T-cell (primary cell): ENCODE data around the gene GFRA1. TPM values are rescaled to one million over a fixed set of nuclear protein-coding genes. Genes with fewer than 3 reads are reported as not detected.

ENCODE experiments used
- ATAC-seq, 4 experiments: fragments of 200-7000 bp in 3 of 4; fragments of 150-1000 bp in 1 of 4; cut with Tn5 transposase; replicated peaks in 1 of 4; 1 replicate in 3 of 4; 2 replicates in 1 of 4; pipeline ENCODE4 v1.10.0; 2021; ENCODE audit warnings: moderate library complexity in 3 of 4, mild to moderate bottlenecking in 2 of 4, moderate number of reproducible peaks in 1 of 4
- CTCF ChIA-PET, 2 donors: fragments of 300-600 bp; sonication (Branson Sonifier 250); formaldehyde crosslinking; loops; one replicate each; lab custom pipeline; 2022; ENCODE audit warnings: antibody characterized with exemption in 2 of 2; lab: Charles Lee
- POLR2A ChIA-PET, 2 donors: fragments of 300-600 bp; sonication (Branson Sonifier 250); formaldehyde crosslinking; loops; one replicate each; lab custom pipeline; 2022; ENCODE audit warnings: antibody characterized with exemption in 2 of 2; lab: Charles Lee
- DNase-seq, 35 experiments: peaks; one replicate each; pipeline versions ENCODE4 v3.0.0 to v3.0.0-alpha.2; 2013 to 2023
- H3K27ac ChIP-seq: one replicate; pipeline ENCODE4 v1.5.1; 2013; ENCODE audit warnings: low read length
- H3K27me3 ChIP-seq, 2 experiments: replicated peaks in 1 of 2; 1 replicate in 1 of 2; 2 replicates in 1 of 2; pipeline versions ENCODE4 v1.6.1 to v1.7.0; 2013; ENCODE audit warnings: low read length in 1 of 2, mixed read lengths in 1 of 2; ENCODE audit not compliant: control insufficient read depth in 2 of 2, insufficient read depth in 2 of 2; ENCODE audit errors: extremely low read depth in 1 of 2
- H3K36me3 ChIP-seq, 2 donors: 1 replicate in 1 of 2; 2 replicates in 1 of 2; pipeline versions ENCODE4 v1.6.1 to v1.7.0; 2013; ENCODE audit warnings: low read length in 1 of 2; ENCODE audit not compliant: control insufficient read depth in 2 of 2, insufficient read depth in 1 of 2; ENCODE audit errors: extremely low read depth in 1 of 2
- H3K4me1 ChIP-seq, 2 experiments: 1 replicate in 1 of 2; 2 replicates in 1 of 2; pipeline versions ENCODE4 v1.6.1 to v1.7.0; 2013; ENCODE audit warnings: low read length in 2 of 2, mixed read lengths in 1 of 2; ENCODE audit not compliant: insufficient read depth in 2 of 2, control insufficient read depth in 1 of 2; ENCODE audit errors: extremely low read depth in 1 of 2
- H3K4me3 ChIP-seq, 2 donors: 1 replicate in 1 of 2; 2 replicates in 1 of 2; pipeline versions ENCODE4 v1.5.1 to v1.7.0; 2013; ENCODE audit warnings: mild to moderate bottlenecking in 2 of 2, low read length in 1 of 2, moderate library complexity in 1 of 2; ENCODE audit not compliant: control insufficient read depth in 1 of 2; ENCODE audit errors: extremely low read depth in 1 of 2
- H3K9me3 ChIP-seq: 2 replicates; pipeline ENCODE4 v1.7.0; 2013
- H3K27ac Mint-ChIP-seq, 2 donors: one replicate each; pipeline ENCODE4 v1.8.0; 2020 to 2021; ENCODE audit warnings: mild to moderate bottlenecking in 2 of 2, mixed read lengths in 2 of 2
- H3K27me3 Mint-ChIP-seq, 2 donors: one replicate each; pipeline ENCODE4 v1.8.0; 2021 to 2022; ENCODE audit warnings: mixed read lengths in 2 of 2
- H3K36me3 Mint-ChIP-seq: one replicate; pipeline ENCODE4 v1.8.0; 2021; ENCODE audit warnings: mixed read lengths
- H3K4me1 Mint-ChIP-seq, 3 donors: one replicate each; pipeline ENCODE4 v1.8.0; 2020 to 2022; ENCODE audit warnings: mixed read lengths in 3 of 3, mild to moderate bottlenecking in 1 of 3
- H3K4me3 Mint-ChIP-seq, 3 donors: one replicate each; pipeline ENCODE4 v1.8.0; 2020 to 2022; ENCODE audit warnings: mild to moderate bottlenecking in 3 of 3, mixed read lengths in 3 of 3, moderate library complexity in 3 of 3
- H3K9me3 Mint-ChIP-seq, 3 donors: one replicate each; pipeline ENCODE4 v1.8.0; 2020 to 2022; ENCODE audit warnings: mixed read lengths in 3 of 3
- WGBS: methylation state at CpG from one replicate; pipeline ENCODE4 v1.1.5; 2013; ENCODE audit warnings: missing lambda C conversion rate; ENCODE audit not compliant: insufficient coverage; 5-methylcytosine and 5-hydroxymethylcytosine counted together
- total RNA-seq, 35 experiments: library from RNA in 6 of 35; stranded (reverse) in 6 of 35; fragments of 120-200 nt in 1 of 35; gene quantifications; one replicate each; pipeline versions ENCODE4 v1.2.1 to v1.2.4 and lab custom pipeline; 2013 to 2026

GFRA1 gene
- total RNA-seq, 5 donors from 2014 or later (not counting 1 experiment from before 2014, with no cell fraction given) = 0.03 to 0.25 (median 0.20) TPM; not detected in 2

DNA sequence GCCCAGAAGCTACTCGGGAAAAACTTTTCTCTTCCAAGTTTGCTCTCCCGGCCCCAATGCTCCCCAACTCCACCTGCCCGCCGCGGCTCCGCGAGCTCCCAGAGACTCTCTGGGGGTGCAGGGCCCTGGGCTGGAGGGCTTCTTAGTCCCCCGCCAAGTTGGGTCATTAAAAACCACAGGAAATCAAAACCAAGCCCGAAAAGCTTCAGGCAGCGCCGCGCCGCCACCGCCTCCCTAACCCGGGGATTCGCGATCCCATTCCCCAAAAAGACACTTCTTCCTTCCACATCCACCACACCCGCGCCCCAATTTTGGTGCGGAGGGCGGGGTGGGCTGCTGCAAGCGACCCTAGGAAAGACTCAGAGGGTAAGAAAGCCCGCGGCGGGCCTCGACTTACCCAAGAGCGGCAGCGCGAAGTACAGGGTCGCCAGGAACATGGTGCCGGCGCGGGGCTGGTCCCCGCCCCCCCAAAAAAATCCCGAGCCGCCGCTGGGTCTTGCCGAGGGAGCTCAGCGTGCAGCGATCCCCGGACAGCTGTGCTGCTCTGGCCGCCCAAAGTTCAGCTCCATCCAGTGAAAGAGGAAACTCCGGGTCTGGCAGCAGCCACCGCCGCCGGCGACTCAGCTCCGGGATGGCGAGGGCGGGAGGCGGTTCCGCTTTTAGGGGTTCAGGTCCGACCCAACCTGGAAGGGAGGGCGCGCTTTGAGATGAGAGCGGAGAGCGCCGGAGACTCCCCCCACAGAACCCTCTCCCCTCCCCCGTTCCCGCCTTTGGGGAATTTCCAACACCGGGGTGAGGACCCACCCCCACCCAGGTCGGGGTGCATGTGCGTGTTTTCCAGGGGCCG lies 1.2 kb downstream of the GFRA1 start:
- ChIA-PET POLR2A (no interaction called here), CTCF (no interaction called here)
- H3K27ac ChIP-seq = no peak overlapping the region
- H3K36me3 ChIP-seq = no peaks in the 10 kb centered on the region
- H3K27me3 ChIP-seq = peaks cover 15 to 44% of the 10 kb centered on the region in 2 experiments
- no peaks in the 10 kb centered on the region for H3K9me3 ChIP-seq
- H3K9me3 Mint-ChIP-seq = no peaks in the 10 kb centered on the region
- H3K4me3 Mint-ChIP-seq = peak overlapping the region in 1 of 3 donors; percentile 7
- H3K27ac Mint-ChIP-seq = no peak overlapping the region
- WGBS = 2% methylated on average over 55 of the region's 64 CpGs
- H3K4me1 Mint-ChIP-seq = peaks cover 0 to 10% (median 8%) of the 10 kb centered on the region in 3 donors
- DNase-seq = no peak
- H3K4me1 ChIP-seq = peaks cover 2 to 17% of the 10 kb centered on the region in 2 experiments
- peaks cover 46 to 57% of the 10 kb centered on the region in 2 donors for H3K27me3 Mint-ChIP-seq
- H3K4me3 ChIP-seq = peak overlapping the region in 1 of 2 donors; percentile 28
- no peak for ATAC-seq
- no peaks in the 10 kb centered on the region for H3K36me3 Mint-ChIP-seq

- CTCF ChIA-PET = no interaction called here
- peaks cover 15 to 44% of the 10 kb centered on the region in 2 experiments for H3K27me3 ChIP-seq
These were observed 2.0 kb downstream of the GFRA1 start for GRCh38 chr10:116270771-116271592.

GRCh38 chr10:116270126-116270770 lies 2.8 kb downstream of the GFRA1 start:
- ChIA-PET CTCF (no interaction called here), POLR2A (no interaction called here)
- peaks cover 37 to 63% of the 10 kb centered on the region in 2 donors for H3K27me3 Mint-ChIP-seq
- Histone ChIP-seq H3K36me3 (no peaks in the 10 kb centered on the region), H3K9me3 (no peaks in the 10 kb centered on the region), H3K27me3 (peaks cover 12 to 44% of the 10 kb centered on the region in 2 experiments), H3K27ac (no peak overlapping the region), H3K4me1 (peaks cover 2 to 17% of the 10 kb centered on the region in 2 experiments), H3K4me3 (no peak overlapping the region)
- no peaks in the 10 kb centered on the region for H3K36me3 Mint-ChIP-seq
- ATAC-seq (no peak), DNase-seq (no peak)
- 60% methylated on average over 1 of the region's 9 CpGs for WGBS
- peaks cover 0 to 10% (median 8%) of the 10 kb centered on the region in 3 donors for H3K4me1 Mint-ChIP-seq
- no peak overlapping the region for H3K4me3 Mint-ChIP-seq
- H3K9me3 Mint-ChIP-seq = no peaks in the 10 kb centered on the region
- H3K27ac Mint-ChIP-seq = no peak overlapping the region

More at GRCh38 chr10:116270771-116271592, 2.0 kb downstream of the GFRA1 start:
- no peak overlapping the region for H3K4me3 Mint-ChIP-seq
- Histone ChIP-seq H3K4me1 (peaks cover 2 to 17% of the 10 kb centered on the region in 2 experiments), H3K4me3 (peak overlapping the region in 1 of 2 donors; percentile 28), H3K36me3 (no peaks in the 10 kb centered on the region), H3K9me3 (no peaks in the 10 kb centered on the region), H3K27ac (no peak overlapping the region)
- peaks cover 43 to 62% of the 10 kb centered on the region in 2 donors for H3K27me3 Mint-ChIP-seq
- POLR2A ChIA-PET = no interaction called here
- 10% methylated on average over 71 of the region's 73 CpGs for WGBS
- DNase-seq = no peak
- H3K9me3 Mint-ChIP-seq = no peaks in the 10 kb centered on the region
- H3K36me3 Mint-ChIP-seq = no peaks in the 10 kb centered on the region
- peaks cover 0 to 10% (median 8%) of the 10 kb centered on the region in 3 donors for H3K4me1 Mint-ChIP-seq
- no peak for ATAC-seq
- no peak overlapping the region for H3K27ac Mint-ChIP-seq

DNA sequence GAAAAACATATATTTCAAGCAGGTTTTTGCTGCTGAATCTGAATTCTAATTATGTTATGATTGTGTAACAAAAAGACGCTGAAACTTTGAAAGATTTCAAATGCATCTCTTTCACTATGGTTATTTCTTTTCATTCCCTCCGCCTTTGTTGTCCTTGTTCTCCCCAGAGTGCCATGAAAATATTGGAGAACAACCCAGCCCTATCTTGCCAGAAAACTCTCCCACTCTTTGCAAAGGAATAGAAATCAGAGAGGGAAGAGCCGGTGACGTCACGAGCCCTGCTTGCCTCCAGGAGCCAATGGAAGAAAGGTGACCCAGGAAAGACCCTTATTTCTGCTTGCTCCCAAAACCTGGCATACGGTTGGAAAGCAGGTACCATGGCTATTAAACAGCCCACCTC lies 3.4 kb downstream of the GFRA1 start:
- Mint-ChIP-seq H3K9me3 (no peaks in the 10 kb centered on the region), H3K27me3 (peaks cover 31 to 58% of the 10 kb centered on the region in 2 donors), H3K27ac (no peak overlapping the region), H3K36me3 (no peaks in the 10 kb centered on the region), H3K4me1 (peaks cover 0 to 10% (median 8%) of the 10 kb centered on the region in 3 donors), H3K4me3 (no peak overlapping the region)
- peaks cover 2 to 17% of the 10 kb centered on the region in 2 experiments for H3K4me1 ChIP-seq
- H3K4me3 ChIP-seq = no peak overlapping the region
- WGBS = 57% methylated on average over 1 of the region's 6 CpGs
- DNase-seq (no peak), ATAC-seq (no peak)
- POLR2A ChIA-PET = no interaction called here
- H3K27me3 ChIP-seq = peaks cover 12 to 44% of the 10 kb centered on the region in 2 experiments
- CTCF ChIA-PET = no interaction called here
- H3K9me3 ChIP-seq = no peaks in the 10 kb centered on the region
- H3K27ac ChIP-seq = no peak overlapping the region
- H3K36me3 ChIP-seq = no peaks in the 10 kb centered on the region

DNA sequence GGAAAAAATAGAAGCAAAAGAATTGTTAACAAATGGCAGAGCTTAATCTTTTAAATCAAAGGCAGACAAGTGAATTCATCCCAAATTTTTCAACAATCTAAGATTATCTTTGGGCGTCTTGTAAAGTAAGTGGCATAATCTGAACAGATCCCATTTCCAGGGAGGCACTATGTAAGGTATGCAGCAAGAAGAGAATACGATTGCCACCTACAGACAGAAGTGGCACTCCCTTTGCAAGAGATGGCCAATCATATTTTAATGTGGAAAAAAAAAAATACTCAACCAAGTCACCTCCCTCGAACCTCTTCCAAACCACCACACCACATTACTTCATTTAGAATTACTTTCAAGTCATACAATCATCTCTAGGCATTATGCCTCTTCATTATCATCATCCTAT lies 4.0 kb downstream of the GFRA1 start:
- Histone ChIP-seq H3K9me3 (no peaks in the 10 kb centered on the region), H3K36me3 (no peaks in the 10 kb centered on the region), H3K27ac (no peak overlapping the region), H3K4me3 (no peak overlapping the region), H3K4me1 (peaks cover 2 to 11% of the 10 kb centered on the region in 2 experiments), H3K27me3 (peaks cover 12 to 38% of the 10 kb centered on the region in 2 experiments)
- 14% methylated on average over 1 of the region's 3 CpGs for WGBS
- no peaks in the 10 kb centered on the region for H3K36me3 Mint-ChIP-seq
- no peaks in the 10 kb centered on the region for H3K9me3 Mint-ChIP-seq
- H3K27me3 Mint-ChIP-seq = peaks cover 25 to 51% of the 10 kb centered on the region in 2 donors
- CTCF ChIA-PET = no interaction called here
- ATAC-seq (no peak), DNase-seq (no peak)
- no peak overlapping the region for H3K27ac Mint-ChIP-seq
- POLR2A ChIA-PET = no interaction called here
- peaks cover 0 to 7% (median 6%) of the 10 kb centered on the region in 3 donors for H3K4me1 Mint-ChIP-seq
- H3K4me3 Mint-ChIP-seq = no peak overlapping the region

GRCh38 chr10:116265686-116266085 lies 7.3 kb downstream of the GFRA1 start:
- Histone ChIP-seq H3K36me3 (no peaks in the 10 kb centered on the region), H3K27me3 (peaks cover 3 to 8% of the 10 kb centered on the region in 2 experiments), H3K4me1 (no peaks in the 10 kb centered on the region), H3K4me3 (no peak overlapping the region), H3K27ac (no peak overlapping the region), H3K9me3 (no peaks in the 10 kb centered on the region)
- H3K36me3 Mint-ChIP-seq = no peaks in the 10 kb centered on the region
- no peak for ATAC-seq
- H3K27me3 Mint-ChIP-seq = peaks cover 14 to 33% of the 10 kb centered on the region in 2 donors
- H3K4me1 Mint-ChIP-seq = no peaks in the 10 kb centered on the region
- WGBS = 43% methylated on average over 8 of the region's 10 CpGs
- ChIA-PET CTCF (no interaction called here), POLR2A (no interaction called here)
- peaks cover 0 to 3% (median 0%) of the 10 kb centered on the region in 3 donors for H3K9me3 Mint-ChIP-seq
- no peak overlapping the region for H3K27ac Mint-ChIP-seq
- no peak overlapping the region for H3K4me3 Mint-ChIP-seq
- DNase-seq = no peak
